ENCODE data around the gene FZD1.

The FZD1 gene

GRCh38 chr7:91247500-91247899, 16.7 kb upstream of the FZD1 start:
- H3K27me3 Mint-ChIP-seq (ENCODE audit: low read depth), result no peaks in the 10 kb centered on the region
- no peaks in the 10 kb centered on the region for H3K4me1 Mint-ChIP-seq (ENCODE audit: low read depth)
- H3K27ac Mint-ChIP-seq, result no peak overlapping the region
- no peaks in the 10 kb centered on the region for H3K9me3 Mint-ChIP-seq
- DNase-seq (ENCODE audit: low spot score), result no peak
- no peaks in the 10 kb centered on the region for H3K36me3 Mint-ChIP-seq (ENCODE audit: low read depth)
- H3K4me3 Mint-ChIP-seq, result no peak overlapping the region

GRCh38 chr7:91248996-91249395, 15.2 kb upstream of the FZD1 start:
- no peak overlapping the region for H3K27ac Mint-ChIP-seq

GRCh38 chr7:91249506-91250233, 14.6 kb upstream of the FZD1 start:
- DNase-seq (ENCODE audit: low spot score), result no peak
- no peak overlapping the region for H3K4me3 Mint-ChIP-seq
- no peaks in the 10 kb centered on the region for H3K36me3 Mint-ChIP-seq (ENCODE audit: low read depth)
- no peaks in the 10 kb centered on the region for H3K27me3 Mint-ChIP-seq (ENCODE audit: low read depth)
- no peak overlapping the region for H3K27ac Mint-ChIP-seq
- H3K9me3 Mint-ChIP-seq, result no peaks in the 10 kb centered on the region
- H3K4me1 Mint-ChIP-seq (ENCODE audit: low read depth), result no peaks in the 10 kb centered on the region

More at GRCh38 chr7:91248996-91249395, 15.2 kb upstream of the FZD1 start:
- H3K4me1 Mint-ChIP-seq (ENCODE audit: low read depth), result no peaks in the 10 kb centered on the region
- no peaks in the 10 kb centered on the region for H3K27me3 Mint-ChIP-seq (ENCODE audit: low read depth)
- no peaks in the 10 kb centered on the region for H3K36me3 Mint-ChIP-seq (ENCODE audit: low read depth)
- no peaks in the 10 kb centered on the region for H3K9me3 Mint-ChIP-seq
- no peak overlapping the region for H3K4me3 Mint-ChIP-seq
- DNase-seq (ENCODE audit: low spot score), result no peak

GRCh38 chr7:91250706-91251105, 13.5 kb upstream of the FZD1 start:
- DNase-seq (ENCODE audit: low spot score), result no peak
- H3K4me3 Mint-ChIP-seq, result no peak overlapping the region
- no peaks in the 10 kb centered on the region for H3K36me3 Mint-ChIP-seq (ENCODE audit: low read depth)
- peaks cover 2% of the 10 kb centered on the region for H3K9me3 Mint-ChIP-seq
- H3K27ac Mint-ChIP-seq, result no peak overlapping the region
- H3K4me1 Mint-ChIP-seq (ENCODE audit: low read depth), result no peaks in the 10 kb centered on the region
- peaks cover 2% of the 10 kb centered on the region for H3K27me3 Mint-ChIP-seq (ENCODE audit: low read depth)

- Mint-ChIP-seq H3K9me3 (peaks cover 11% of the 10 kb centered on the region), H3K27me3 (ENCODE audit: low read depth) (peaks cover 3% of the 10 kb centered on the region), H3K36me3 (ENCODE audit: low read depth) (no peaks in the 10 kb centered on the region), H3K4me1 (ENCODE audit: low read depth) (no peaks in the 10 kb centered on the region), H3K27ac (no peak overlapping the region), H3K4me3 (no peak overlapping the region)
- no peak for DNase-seq (ENCODE audit: low spot score)
These were observed 12.4 kb upstream of the FZD1 start for GRCh38 chr7:91251877-91252276.

- Mint-ChIP-seq H3K4me3 (peak overlapping the region; percentile 87), H3K36me3 (ENCODE audit: low read depth) (no peaks in the 10 kb centered on the region), H3K9me3 (no peaks in the 10 kb centered on the region), H3K27ac (no peak overlapping the region), H3K27me3 (ENCODE audit: low read depth) (peaks cover 65% of the 10 kb centered on the region), H3K4me1 (ENCODE audit: low read depth) (peaks cover 4% of the 10 kb centered on the region)
- no peak for DNase-seq (ENCODE audit: low spot score)
These were observed 718 bp upstream of the FZD1 start for GRCh38 chr7:91263384-91264045.

GRCh38 chr7:91264924-91265681, 870 bp downstream of the FZD1 start:
- peak; percentile 16 for DNase-seq (ENCODE audit: low spot score)
- Mint-ChIP-seq H3K36me3 (ENCODE audit: low read depth) (no peaks in the 10 kb centered on the region), H3K9me3 (no peaks in the 10 kb centered on the region), H3K27me3 (ENCODE audit: low read depth) (peaks cover 64% of the 10 kb centered on the region), H3K27ac (no peak overlapping the region), H3K4me3 (peak overlapping the region; percentile 89), H3K4me1 (ENCODE audit: low read depth) (peaks cover 4% of the 10 kb centered on the region)

GRCh38 chr7:91265693-91266066, 1.4 kb downstream of the FZD1 start:
- Mint-ChIP-seq H3K9me3 (no peaks in the 10 kb centered on the region), H3K27ac (no peak overlapping the region), H3K27me3 (ENCODE audit: low read depth) (peaks cover 58% of the 10 kb centered on the region), H3K36me3 (ENCODE audit: low read depth) (no peaks in the 10 kb centered on the region), H3K4me3 (peak overlapping the region; percentile 89), H3K4me1 (ENCODE audit: low read depth) (peaks cover 4% of the 10 kb centered on the region)
- DNase-seq (ENCODE audit: low spot score), result no peak

GRCh38 chr7:91266067-91266688, 1.9 kb downstream of the FZD1 start:
- H3K9me3 Mint-ChIP-seq, result no peaks in the 10 kb centered on the region
- H3K27ac Mint-ChIP-seq, result no peak overlapping the region
- H3K27me3 Mint-ChIP-seq (ENCODE audit: low read depth), result peaks cover 53% of the 10 kb centered on the region
- H3K4me3 Mint-ChIP-seq, result peak overlapping the region; percentile 89
- no peaks in the 10 kb centered on the region for H3K36me3 Mint-ChIP-seq (ENCODE audit: low read depth)
- no peak for DNase-seq (ENCODE audit: low spot score)
- H3K4me1 Mint-ChIP-seq (ENCODE audit: low read depth), result peaks cover 4% of the 10 kb centered on the region

GRCh38 chr7:91266689-91267090, 2.5 kb downstream of the FZD1 start:
- H3K27ac Mint-ChIP-seq, result no peak overlapping the region
- DNase-seq (ENCODE audit: low spot score), result no peak
- H3K27me3 Mint-ChIP-seq (ENCODE audit: low read depth), result peaks cover 51% of the 10 kb centered on the region
- peak overlapping the region; percentile 21 for H3K4me3 Mint-ChIP-seq
- no peaks in the 10 kb centered on the region for H3K36me3 Mint-ChIP-seq (ENCODE audit: low read depth)
- no peaks in the 10 kb centered on the region for H3K9me3 Mint-ChIP-seq
- peaks cover 4% of the 10 kb centered on the region for H3K4me1 Mint-ChIP-seq (ENCODE audit: low read depth)

GRCh38 chr7:91267171-91267955, 3.1 kb downstream of the FZD1 start:
- Mint-ChIP-seq H3K36me3 (ENCODE audit: low read depth) (no peaks in the 10 kb centered on the region), H3K27ac (no peak overlapping the region), H3K27me3 (ENCODE audit: low read depth) (peaks cover 48% of the 10 kb centered on the region)

GRCh38 chr7:91270372-91270771, 6.1 kb downstream of the FZD1 start:
- no peaks in the 10 kb centered on the region for H3K36me3 Mint-ChIP-seq (ENCODE audit: low read depth)
- no peaks in the 10 kb centered on the region for H3K9me3 Mint-ChIP-seq
- no peak overlapping the region for H3K4me3 Mint-ChIP-seq
- no peak for DNase-seq (ENCODE audit: low spot score)
- no peaks in the 10 kb centered on the region for H3K4me1 Mint-ChIP-seq (ENCODE audit: low read depth)
- H3K27me3 Mint-ChIP-seq (ENCODE audit: low read depth), result peaks cover 25% of the 10 kb centered on the region
- no peak overlapping the region for H3K27ac Mint-ChIP-seq

More at GRCh38 chr7:91267171-91267955, 3.1 kb downstream of the FZD1 start:
- H3K4me1 Mint-ChIP-seq (ENCODE audit: low read depth), result peaks cover 4% of the 10 kb centered on the region
- no peaks in the 10 kb centered on the region for H3K9me3 Mint-ChIP-seq
- H3K4me3 Mint-ChIP-seq, result peak overlapping the region; percentile 5
- no peak for DNase-seq (ENCODE audit: low spot score)

GRCh38 chr7:91276909-91277308, 12.7 kb downstream of the FZD1 start:
- Mint-ChIP-seq H3K27me3 (ENCODE audit: low read depth) (peaks cover 10% of the 10 kb centered on the region), H3K4me3 (no peak overlapping the region), H3K4me1 (ENCODE audit: low read depth) (no peaks in the 10 kb centered on the region), H3K27ac (no peak overlapping the region), H3K36me3 (ENCODE audit: low read depth) (no peaks in the 10 kb centered on the region), H3K9me3 (no peaks in the 10 kb centered on the region)
- no peak for DNase-seq (ENCODE audit: low spot score)

Measured in T-helper 2 cell treated with Interferon-gamma antibody and Interleukin-4, amounts not matched to agents 5 μg/mL and 100 μg/mL, for 36 hours (primary cell).